ENCODE data around the gene CFAP65. TPM values are rescaled to one million over a fixed set of nuclear protein-coding genes. Genes with fewer than 3 reads are reported as not detected.

The CFAP65 gene
- total and polyA plus RNA-seq, 2 of the 4 experiments (the other 2 are of a cell fraction) = not detected

DNA sequence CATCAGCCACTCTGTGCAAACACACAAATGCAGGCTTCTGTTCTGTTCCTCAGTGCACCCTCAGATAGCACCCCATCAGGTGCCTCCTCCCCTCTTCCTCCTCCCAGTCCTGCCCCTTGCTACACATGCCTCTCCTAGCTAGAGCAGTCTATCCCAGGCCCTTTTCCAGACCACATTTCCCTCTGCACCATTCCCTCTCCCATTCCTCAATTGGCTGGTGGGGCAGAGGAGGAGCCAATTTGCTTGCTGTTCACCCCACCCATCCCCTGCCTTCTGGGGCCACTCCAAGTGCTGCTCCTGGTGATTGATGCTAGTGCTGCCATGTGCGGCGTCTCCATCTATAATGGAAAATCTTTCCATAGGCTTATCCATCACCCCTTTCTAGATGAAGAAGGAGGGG, 5.4 kb downstream of the CFAP65 start:
- H3K4me2 ChIP-seq (ENCODE audit: low read depth, low read length) = no peak overlapping the region
- no peaks in the 10 kb centered on the region for H3K9me3 ChIP-seq (ENCODE audit: control insufficient read depth, insufficient read depth, low read length)
- no CpG with 5 or more reads among the region's 2 CpGs for WGBS, 2 experiments (ENCODE audit: extremely low coverage in 2 of 2, insufficient read length in 1 of 2)
- no peak overlapping the region for H3K4me3 ChIP-seq (ENCODE audit: insufficient read depth, low read depth, low read length)
- no peak overlapping the region for H2AK5ac ChIP-seq (ENCODE audit: low read depth, low read length)
- H2AFZ ChIP-seq (replicated peaks; ENCODE audit: low read length, poor library complexity) = no peak overlapping the region
- H2BK20ac ChIP-seq (ENCODE audit: low read depth, low read length) = no peak overlapping the region
- TF ChIP-seq MXI1 (IDR thresholded peaks at IDR 0.05; ENCODE audit: borderline replicate concordance, low read depth, low read length) = no peak
- TF ChIP-seq, protein P1, sequence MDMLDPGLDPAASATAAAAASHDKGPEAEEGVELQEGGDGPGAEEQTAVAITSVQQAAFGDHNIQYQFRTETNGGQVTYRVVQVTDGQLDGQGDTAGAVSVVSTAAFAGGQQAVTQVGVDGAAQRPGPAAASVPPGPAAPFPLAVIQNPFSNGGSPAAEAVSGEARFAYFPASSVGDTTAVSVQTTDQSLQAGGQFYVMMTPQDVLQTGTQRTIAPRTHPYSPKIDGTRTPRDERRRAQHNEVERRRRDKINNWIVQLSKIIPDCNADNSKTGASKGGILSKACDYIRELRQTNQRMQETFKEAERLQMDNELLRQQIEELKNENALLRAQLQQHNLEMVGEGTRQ (IDR thresholded peaks at IDR 0.05; ENCODE audit: low read depth, low read length) = no peak
- no peak for TF ChIP-seq RFX5 (IDR thresholded peaks at IDR 0.05; ENCODE audit: low read depth, low read length)
- no peak for TF ChIP-seq NFE2L2 (IDR thresholded peaks at IDR 0.05; ENCODE audit: low read depth, low read length)
- TF ChIP-seq POLR2A (IDR thresholded peaks at IDR 0.05; ENCODE audit: low read depth, low read length) = no peak
- TF ChIP-seq RCOR1 (IDR thresholded peaks at IDR 0.05; ENCODE audit: insufficient replicate concordance, low read length) = no peak
- no peak overlapping the region for H4K91ac ChIP-seq (ENCODE audit: insufficient read depth, low read depth, low read length)
- no peak overlapping the region for H3K23ac ChIP-seq (ENCODE audit: low read depth, low read length)
- CTCF ChIA-PET = no interaction called here
- H3K27me3 ChIP-seq (ENCODE audit: control insufficient read depth, insufficient read depth, low read length) = peaks cover 48% of the 10 kb centered on the region
- intact Hi-C loops (cut with micrococcal nuclease) (no loop called here), dilution Hi-C loops (cut with HindIII; ENCODE audit: low sequenced_read_pairs, unreplicated experiment) (no loop called here), in situ Hi-C loops (cut with MboI; ENCODE audit: low sequenced_read_pairs) (no loop called here)
- no peak overlapping the region for H2BK120ac ChIP-seq (ENCODE audit: low read depth, low read length)
- no peak overlapping the region for H3K56ac ChIP-seq (ENCODE audit: extremely low read depth, insufficient read depth, low read length)
- no peak overlapping the region for H3K18ac ChIP-seq (ENCODE audit: low read depth, low read length)
- H4K20me1 ChIP-seq (ENCODE audit: insufficient read depth, low read length) = no peaks in the 10 kb centered on the region
- no peak overlapping the region for H2BK15ac ChIP-seq (ENCODE audit: low read depth, low read length)
- H3K14ac ChIP-seq (replicated peaks; ENCODE audit: low read depth, low read length) = no peak overlapping the region
- no peak overlapping the region for H3K4ac ChIP-seq (ENCODE audit: low read depth, low read length)
- DNase-seq = no peak
- H3K36me3 ChIP-seq (ENCODE audit: control insufficient read depth, insufficient read depth, low read length) = no peaks in the 10 kb centered on the region
- POLR2A ChIA-PET (ENCODE audit: unreplicated experiment) = no interaction called here
- H2BK5ac ChIP-seq (ENCODE audit: low read depth, low read length, poor library complexity, severe bottlenecking) = no peak overlapping the region
- no peak overlapping the region for H2AK9ac ChIP-seq (replicated peaks; ENCODE audit: low read depth, low read length, poor library complexity)
- H3K4me1 ChIP-seq (ENCODE audit: control insufficient read depth, insufficient read depth, low read length) = no peaks in the 10 kb centered on the region
- H3K9ac ChIP-seq (ENCODE audit: low read depth, low read length) = no peak overlapping the region
- H4K5ac ChIP-seq (ENCODE audit: low read depth, low read length) = no peak overlapping the region
- H4K8ac ChIP-seq (ENCODE audit: low read depth in 2 of 2, low read length in 2 of 2) = no peak overlapping the region
- H3K27ac ChIP-seq (ENCODE audit: insufficient read depth, low read length) = no peak overlapping the region
- no TSS peak for BruUV-seq (replicated peaks)
- no peaks in the 10 kb centered on the region for H3K79me1 ChIP-seq (ENCODE audit: low read depth in 1 of 2, low read length in 2 of 2)
- H3K9me1 ChIP-seq (ENCODE audit: insufficient read depth, low read length) = no peaks in the 10 kb centered on the region
- ATAC-seq (ENCODE audit: low read depth) = no peak

Data from IMR-90 (cell line).